MM.1S (cell line): ENCODE results near the gene HLA-DMB.

Experiments used
- DNase-seq: peaks from one replicate; pipeline ENCODE4 v3.0.0-alpha.2; 2015
- H2AFZ ChIP-seq: fragments of 300-600 bp; sonication (generic); 2 replicates; pipeline ENCODE4 v1.6.0; 2016; ENCODE audit warnings: antibody characterized with exemption, low read length
- H3F3A ChIP-seq: fragments of 300-600 bp; sonication (generic); 2 replicates; pipeline ENCODE4 v1.6.1; 2016; ENCODE audit warnings: mild to moderate bottlenecking, antibody characterized with exemption, low read length, moderate library complexity, mixed read lengths; ENCODE audit not compliant: insufficient read depth
- H3K27ac ChIP-seq: fragments of 300-600 bp; sonication (generic); 2 replicates; pipeline ENCODE4 v1.5.1; 2016; ENCODE audit warnings: mild to moderate bottlenecking, low read length
- H3K27me3 ChIP-seq: fragments of 300-600 bp; sonication (generic); replicated peaks from 2 replicates; pipeline ENCODE4 v1.6.0; 2016; ENCODE audit warnings: low read length; ENCODE audit not compliant: insufficient read depth
- H3K36me3 ChIP-seq: fragments of 300-600 bp; sonication (generic); replicated peaks from 2 replicates; pipeline ENCODE4 v1.6.1; 2016; ENCODE audit warnings: mild to moderate bottlenecking, low read length, mixed read lengths; ENCODE audit not compliant: insufficient read depth
- H3K4me1 ChIP-seq: fragments of 300-600 bp; sonication (generic); 2 replicates; pipeline ENCODE4 v1.6.1; 2016; ENCODE audit warnings: low read length, mixed read lengths
- H3K4me2 ChIP-seq: fragments of 300-600 bp; sonication (generic); 2 replicates; pipeline ENCODE4 v1.6.0; 2016; ENCODE audit warnings: low read depth, low read length
- H3K4me3 ChIP-seq: fragments of 300-600 bp; sonication (generic); 2 replicates; pipeline ENCODE4 v1.5.1; 2016; ENCODE audit warnings: low read length, mixed read lengths
- H3K79me2 ChIP-seq: fragments of 300-600 bp; sonication (generic); 2 replicates; pipeline ENCODE4 v1.6.1; 2016; ENCODE audit warnings: mixed run types, low read length, mixed read lengths
- H3K9ac ChIP-seq: fragments of 300-600 bp; sonication (generic); 2 replicates; pipeline ENCODE4 v1.6.1; 2016; ENCODE audit warnings: low read length, mixed read lengths
- H3K9me2 ChIP-seq: fragments of 300-600 bp; sonication (generic); replicated peaks from 2 replicates; pipeline ENCODE4 v1.6.1; 2016; ENCODE audit warnings: mild to moderate bottlenecking, low read length, mixed read lengths; ENCODE audit not compliant: insufficient read depth
- H3K9me3 ChIP-seq: fragments of 300-600 bp; sonication (generic); replicated peaks from 2 replicates; pipeline ENCODE4 v1.6.1; 2016; ENCODE audit warnings: mild to moderate bottlenecking, low read length, mixed read lengths; ENCODE audit not compliant: insufficient read depth
- H4K20me1 ChIP-seq: fragments of 300-600 bp; sonication (generic); 2 replicates; pipeline ENCODE4 v1.6.1; 2016; ENCODE audit warnings: mild to moderate bottlenecking, low read length, moderate library complexity, mixed read lengths; ENCODE audit not compliant: insufficient read depth
- EZH2 ChIP-seq: fragments of 300-600 bp; sonication (generic); optimal IDR thresholded peaks from 2 replicates; pipeline ENCODE3; 2017; ENCODE audit warnings: low read depth, mild to moderate bottlenecking, antibody characterized with exemption, low read length, mixed read lengths
- EZH2phosphoT487 ChIP-seq: fragments of 300-600 bp; sonication (generic); IDR thresholded peaks from 2 replicates; pipeline ENCODE4 v1.6.1; 2018; ENCODE audit warnings: antibody characterized with exemption, low read length
- TF ChIP-seq, protein P1 (sequence below): fragments of 300-600 bp; sonication (generic); IDR thresholded peaks from 2 replicates; pipeline ENCODE4 v1.5.1; 2016; ENCODE audit warnings: antibody characterized with exemption, low read length, mixed read lengths

The HLA-DMB gene

DNA sequence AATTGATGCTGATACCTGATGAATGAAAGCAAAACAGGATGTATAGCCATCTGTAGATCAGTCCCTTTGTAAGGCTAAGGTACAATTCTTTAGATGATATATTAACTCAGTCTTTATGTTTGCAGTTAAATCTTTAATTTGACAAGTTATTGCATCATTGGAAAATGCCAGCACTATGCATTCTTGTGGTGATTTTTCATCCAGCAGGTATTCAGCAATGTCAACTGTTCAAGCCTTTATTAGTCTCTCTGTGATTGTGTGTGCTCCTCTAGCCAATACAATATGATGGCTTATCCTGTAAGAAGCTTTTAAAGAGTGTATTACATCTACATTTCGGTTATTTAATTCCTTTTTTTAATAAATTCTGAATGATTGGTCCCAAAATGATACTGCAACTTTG, 34.3 kb downstream of the HLA-DMB start:
- no peak for DNase-seq
- Histone ChIP-seq H3K4me3 (no peak overlapping the region), H3K9me3 (no peaks in the 10 kb centered on the region), H2AFZ (no peak overlapping the region), H3K79me2 (no peaks in the 10 kb centered on the region), H3K4me1 (no peaks in the 10 kb centered on the region), H3K9me2 (no peaks in the 10 kb centered on the region), H3K36me3 (no peaks in the 10 kb centered on the region), H3F3A (no peaks in the 10 kb centered on the region), H3K9ac (no peak overlapping the region), H3K27me3 (no peaks in the 10 kb centered on the region), H4K20me1 (no peaks in the 10 kb centered on the region; the same call in 1 of the 2 replicates), H3K27ac (no peak overlapping the region), H3K4me2 (no peak overlapping the region)
- no peak for TF ChIP-seq EZH2phosphoT487
- TF ChIP-seq EZH2: no peak
- TF ChIP-seq, protein P1, sequence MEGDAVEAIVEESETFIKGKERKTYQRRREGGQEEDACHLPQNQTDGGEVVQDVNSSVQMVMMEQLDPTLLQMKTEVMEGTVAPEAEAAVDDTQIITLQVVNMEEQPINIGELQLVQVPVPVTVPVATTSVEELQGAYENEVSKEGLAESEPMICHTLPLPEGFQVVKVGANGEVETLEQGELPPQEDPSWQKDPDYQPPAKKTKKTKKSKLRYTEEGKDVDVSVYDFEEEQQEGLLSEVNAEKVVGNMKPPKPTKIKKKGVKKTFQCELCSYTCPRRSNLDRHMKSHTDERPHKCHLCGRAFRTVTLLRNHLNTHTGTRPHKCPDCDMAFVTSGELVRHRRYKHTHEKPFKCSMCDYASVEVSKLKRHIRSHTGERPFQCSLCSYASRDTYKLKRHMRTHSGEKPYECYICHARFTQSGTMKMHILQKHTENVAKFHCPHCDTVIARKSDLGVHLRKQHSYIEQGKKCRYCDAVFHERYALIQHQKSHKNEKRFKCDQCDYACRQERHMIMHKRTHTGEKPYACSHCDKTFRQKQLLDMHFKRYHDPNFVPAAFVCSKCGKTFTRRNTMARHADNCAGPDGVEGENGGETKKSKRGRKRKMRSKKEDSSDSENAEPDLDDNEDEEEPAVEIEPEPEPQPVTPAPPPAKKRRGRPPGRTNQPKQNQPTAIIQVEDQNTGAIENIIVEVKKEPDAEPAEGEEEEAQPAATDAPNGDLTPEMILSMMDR: no peak

DNA sequence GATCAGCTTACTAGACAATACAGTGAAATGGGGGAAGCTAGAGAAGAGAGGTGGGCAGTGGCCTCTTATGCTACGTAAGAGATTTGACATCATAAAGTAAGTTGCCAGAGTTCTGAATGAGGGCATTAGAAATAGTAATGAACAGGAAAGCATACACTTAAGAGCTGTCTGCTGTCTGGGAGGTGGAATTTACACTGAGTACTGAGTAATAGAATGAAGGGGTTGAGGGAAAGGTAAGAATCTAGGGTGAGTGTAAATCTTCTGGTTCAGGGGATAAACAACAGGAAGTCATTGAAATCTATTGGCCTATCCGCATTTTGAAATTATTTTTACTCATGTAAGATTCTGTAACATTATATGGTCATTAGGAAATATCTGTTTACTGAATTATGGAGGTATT, 35.8 kb downstream of the HLA-DMB start:
- Histone ChIP-seq H4K20me1 (no peaks in the 10 kb centered on the region; the same call in 1 of the 2 replicates), H3K36me3 (no peaks in the 10 kb centered on the region), H3F3A (no peaks in the 10 kb centered on the region), H3K4me3 (no peak overlapping the region), H3K79me2 (no peaks in the 10 kb centered on the region), H3K27ac (no peak overlapping the region), H3K4me2 (no peak overlapping the region), H2AFZ (no peak overlapping the region), H3K9me2 (no peaks in the 10 kb centered on the region), H3K9me3 (no peaks in the 10 kb centered on the region), H3K9ac (no peak overlapping the region), H3K4me1 (no peaks in the 10 kb centered on the region), H3K27me3 (no peaks in the 10 kb centered on the region)
- no peak for DNase-seq
- TF ChIP-seq, protein P1: no peak
- TF ChIP-seq EZH2phosphoT487 (no peak), EZH2 (no peak)

DNA sequence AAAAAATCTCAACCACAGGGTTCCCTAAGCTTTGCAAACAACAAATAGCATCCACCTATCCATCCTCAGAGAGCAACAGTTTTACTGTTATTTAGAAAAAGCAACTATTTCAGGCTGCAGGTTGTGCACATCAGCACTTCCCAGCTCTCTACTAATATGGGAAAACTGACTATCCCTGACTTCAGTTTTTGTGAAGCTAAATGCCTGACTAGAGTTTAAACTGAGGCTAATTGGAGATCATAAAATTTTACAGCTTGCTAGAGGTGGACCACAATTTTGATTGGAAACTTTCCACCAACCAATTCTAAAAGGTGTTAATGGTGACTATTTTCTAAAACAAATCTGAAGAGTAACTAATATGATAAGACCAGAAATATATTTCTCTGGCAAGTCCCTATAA, 36.9 kb downstream of the HLA-DMB start:
- Histone ChIP-seq H3K9me3 (no peaks in the 10 kb centered on the region), H3K4me2 (no peak overlapping the region), H3F3A (no peaks in the 10 kb centered on the region), H3K27me3 (no peaks in the 10 kb centered on the region), H3K4me1 (no peaks in the 10 kb centered on the region), H3K9ac (no peak overlapping the region), H3K79me2 (peaks cover under 1% of the 10 kb centered on the region; the same call in 1 of the 2 replicates), H3K36me3 (no peaks in the 10 kb centered on the region), H3K9me2 (no peaks in the 10 kb centered on the region), H3K4me3 (no peak overlapping the region), H3K27ac (no peak overlapping the region), H4K20me1 (no peaks in the 10 kb centered on the region; the same call in 1 of the 2 replicates), H2AFZ (no peak overlapping the region)
- no peak for DNase-seq
- no peak for TF ChIP-seq EZH2
- TF ChIP-seq EZH2phosphoT487: no peak

DNA sequence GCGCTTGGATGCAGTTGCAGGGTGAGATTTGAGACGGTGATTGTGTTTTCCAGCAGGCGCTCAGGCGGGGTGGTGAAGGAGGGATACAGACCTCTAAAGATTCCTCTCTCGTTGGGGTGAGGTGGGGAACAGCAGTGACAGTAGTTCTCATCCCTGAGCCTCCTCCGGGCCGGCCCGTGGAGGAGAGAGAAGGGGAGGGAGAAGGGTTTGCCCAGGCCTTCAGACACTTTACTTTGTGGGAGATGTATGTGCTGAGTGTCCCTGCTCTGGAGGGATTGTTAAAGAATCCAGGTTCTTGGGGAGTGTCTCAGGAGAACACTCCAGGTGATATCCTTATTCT, 45.9 kb downstream of the HLA-DMB start:
- peak overlapping the region; percentile 97 for H3K4me3 ChIP-seq
- peak overlapping the region; percentile 99 for H2AFZ ChIP-seq
- no peaks in the 10 kb centered on the region for H3F3A ChIP-seq
- H3K36me3 ChIP-seq: no peaks in the 10 kb centered on the region
- no peaks in the 10 kb centered on the region for H3K27me3 ChIP-seq
- H3K27ac ChIP-seq: no peak overlapping the region
- DNase-seq: no peak
- H3K79me2 ChIP-seq: peaks cover 31% of the 10 kb centered on the region
- peak overlapping the region; percentile 69 for H3K9ac ChIP-seq
- no peaks in the 10 kb centered on the region for H3K9me2 ChIP-seq
- H4K20me1 ChIP-seq: no peaks in the 10 kb centered on the region
- peak overlapping the region; percentile 95 for H3K4me2 ChIP-seq
- H3K4me1 ChIP-seq: peaks cover 7% of the 10 kb centered on the region; the same call in 1 of the 2 replicates
- no peaks in the 10 kb centered on the region for H3K9me3 ChIP-seq
- TF ChIP-seq EZH2 (no peak), EZH2phosphoT487 (no peak)
- TF ChIP-seq, protein P1: no peak
